GM12878 (cell line): ENCODE results near the gene BCL2L13. TPM values are rescaled to one million over a fixed set of nuclear protein-coding genes. Genes with fewer than 3 reads are reported as not detected.

Source experiments
- ATAC-seq: fragments of 200-7000 bp; cut with Tn5 transposase; 3 replicates; pipeline ENCODE4 v1.9.1; 2020; ENCODE audit warnings: mild to moderate bottlenecking, moderate library complexity
- BruUV-seq: library from RNA; stranded (reverse); fragments of 400-500 nt; replicated peaks from 2 replicates; lab custom pipeline; 2021; lab: Mats Ljungman, UMichigan
- CTCF ChIA-PET: fragments of 300-600 bp; sonication (Branson Sonifier 250); formaldehyde crosslinking; extraction: SDS; loops from one replicate; lab custom pipeline; 2021; ENCODE audit warnings: inconsistent platforms; lab: Yijun Ruan, JAX
- POLR2A ChIA-PET: fragments of 350-600 bp; formaldehyde crosslinking; extraction: SDS; loops from one replicate; lab custom pipeline; 2021; ENCODE audit warnings: inconsistent platforms; lab: Charles Lee
- RAD21 ChIA-PET: fragments of 300-600 bp; sonication (Branson Sonifier 250); formaldehyde crosslinking; loops from one replicate; lab custom pipeline; 2023; ENCODE audit warnings: antibody characterized with exemption; ENCODE audit not compliant: unreplicated experiment; lab: Charles Lee
- SMC1A ChIA-PET: fragments of 300-600 bp; sonication (Branson Sonifier 250); formaldehyde crosslinking; loops from one replicate; lab custom pipeline; 2023; ENCODE audit not compliant: unreplicated experiment, uncharacterized antibody; lab: Charles Lee
- DNase-seq: peaks from one replicate; pipeline ENCODE4 v3.0.0-alpha.2; 2011; ENCODE audit warnings: low read depth, low spot score
- FAIRE-seq: peaks from 3 replicates; lab custom pipeline; 2011; peaks lifted over from hg19 to GRCh38; lab: Jason Lieb, UNC
- H2AFZ ChIP-seq: 2 replicates; pipeline ENCODE4 v1.6.0; 2011; ENCODE audit warnings: low read depth, low read length, control low read depth; ENCODE audit not compliant: control insufficient read depth
- H3K27ac ChIP-seq: 2 replicates; pipeline ENCODE4 v1.5.1; 2011; ENCODE audit warnings: control low read depth; ENCODE audit not compliant: control insufficient read depth, insufficient read depth
- H3K27me3 ChIP-seq, 2 experiments: replicated peaks in 1 of 2; 2 replicates each; pipeline versions ENCODE4 v1.6.0 to v1.6.1; 2011; ENCODE audit warnings: low read length in 1 of 2; ENCODE audit not compliant: control insufficient read depth in 2 of 2, insufficient read depth in 2 of 2
- H3K36me3 ChIP-seq, 2 experiments: 2 replicates each; pipeline ENCODE4 v1.5.1; 2011; ENCODE audit warnings: low read length in 1 of 2; ENCODE audit not compliant: control insufficient read depth in 2 of 2, insufficient read depth in 2 of 2
- H3K4me1 ChIP-seq: 2 replicates; pipeline ENCODE4 v1.6.1; 2011; ENCODE audit warnings: mild to moderate bottlenecking, low read length, moderate library complexity, mixed read lengths; ENCODE audit not compliant: control insufficient read depth, insufficient read depth
- H3K4me2 ChIP-seq: 2 replicates; pipeline ENCODE4 v1.6.0; 2011; ENCODE audit warnings: control low read depth; ENCODE audit not compliant: control insufficient read depth, insufficient read depth
- H3K4me3 ChIP-seq: fragments of 200-600 bp; sonication (generic); 2 replicates; pipeline ENCODE4 v1.5.1; 2016
- H3K79me2 ChIP-seq: 2 replicates; pipeline ENCODE4 v1.6.0; 2011; ENCODE audit warnings: low read length; ENCODE audit not compliant: control insufficient read depth, insufficient read depth
- H3K9ac ChIP-seq: 2 replicates; pipeline ENCODE4 v1.8.0; 2011; ENCODE audit warnings: low read length, control low read depth, mixed read lengths; ENCODE audit not compliant: control insufficient read depth, insufficient read depth
- H3K9me3 ChIP-seq: replicated peaks from 3 replicates; pipeline ENCODE4 v1.5.1; 2011; ENCODE audit warnings: mild to moderate bottlenecking, low read length; ENCODE audit not compliant: control insufficient read depth, insufficient read depth
- H4K20me1 ChIP-seq: 2 replicates; pipeline ENCODE4 v1.6.0; 2011; ENCODE audit not compliant: control insufficient read depth, insufficient read depth
- BCLAF1 ChIP-seq: fragments of 450-650 bp; IDR thresholded peaks from 2 replicates; pipeline ENCODE4 v1.6.1; 2017; ENCODE audit warnings: antibody characterized with exemption, mild to moderate bottlenecking, moderate library complexity
- CTCF ChIP-seq, 3 experiments: IDR thresholded peaks in 2 of 3; conservative IDR thresholded peaks in 1 of 3; 2 replicates each; pipeline ENCODE4 v1.5.1; 2011; ENCODE audit warnings: low read depth in 3 of 3, low read length in 3 of 3, mild to moderate bottlenecking in 3 of 3, control low read depth in 2 of 3, moderate library complexity in 2 of 3, inconsistent platforms in 1 of 3, mixed read lengths in 1 of 3; ENCODE audit not compliant: control insufficient read depth in 2 of 3, insufficient read depth in 1 of 3; ENCODE audit errors: extremely low read depth in 1 of 3
- POLR2A ChIP-seq: IDR thresholded peaks from 2 replicates; pipeline ENCODE4 v1.6.1; 2011; ENCODE audit warnings: low read depth, mild to moderate bottlenecking, low read length
- WGBS: methylation state at CpG from one replicate; pipeline ENCODE4 v1.1.6; 2016; ENCODE audit warnings: low lambda C conversion rate; ENCODE audit not compliant: insufficient replicate concordance, insufficient coverage; ENCODE audit errors: missing lambda C conversion rate; 5-methylcytosine and 5-hydroxymethylcytosine counted together
- in situ Hi-C: fragments of 300-500 bp; cut with MboI; formaldehyde crosslinking; loops from 9 replicates; pipeline ENCODE4 v1.14.3; 2018; ENCODE audit warnings: mixed read lengths
- intact Hi-C: fragments of 100-400 bp; cut with micrococcal nuclease; formaldehyde crosslinking; loops from one replicate; pipeline ENCODE4 v1.14.2; 2022; ENCODE audit not compliant: unreplicated experiment
- polyA plus RNA-seq, 11 experiments: library from polyadenylated mRNA; depleted of rRNA in 4 of 11; unstranded in 6 of 11; stranded (reverse) in 5 of 11; fragments of >200 nt; fragmentation: Nextera tagmentation in 4 of 11; fragmentation: Illumina TruSeq in 1 of 11; extraction: Ambion mirVana in 4 of 11; extraction: Trizol in 1 of 11; gene quantifications; 1 replicate in 1 of 11; 2 replicates in 10 of 11; pipeline versions ENCODE4 v1.2.1 to v1.2.3, GENCODE V29; 2011 to 2016; ENCODE audit warnings: inconsistent platforms in 2 of 11, missing spikeins in 2 of 11, low read depth in 1 of 11
- total RNA-seq, 4 experiments: library from RNA; depleted of rRNA in 3 of 4; stranded (reverse); fragments of >200 nt in 3 of 4; fragmentation: Illumina TruSeq in 1 of 4; extraction: Trizol in 1 of 4; gene quantifications; 2 replicates each; pipeline versions ENCODE4 v1.2.1 to v1.2.3, GENCODE V29; 2013 to 2021

Gene BCL2L13
- total and polyA plus RNA-seq, 10 of the 15 experiments (the other 5 are each of a cell fraction or from before 2014, with no cell fraction given): 18.6 to 30.6 (median 28.2) TPM

- ChIA-PET POLR2A (interaction anchor here (1.7 to 3.6 kb wide), 2 partner anchors 9 to 27 kb away, joined by 6 to 32 read pairs; no protein-coding TSS in a partner anchor), SMC1A (interaction anchor here (1.1 to 2.6 kb wide), 8 partner anchors 13 to 304 kb away, joined by 3 to 10 read pairs (median 8); no protein-coding TSS in a partner anchor), RAD21 (interaction anchor here (0.6 to 6.1 kb wide), 14 partner anchors 8 to 304 kb away, joined by 3 to 29 read pairs (median 4); no protein-coding TSS in a partner anchor), CTCF (interaction anchor here (0.6 to 5.1 kb wide), 12 partner anchors 8 to 333 kb away, joined by 3 to 47 read pairs (median 4); no protein-coding TSS in a partner anchor)
- in situ Hi-C loops: no loop called here
- peak overlapping the region; percentile 84 for H3K9ac ChIP-seq
- peaks cover 0 to 6% of the 10 kb centered on the region in 2 experiments; a peak in 2 of 4 replicates for H3K36me3 ChIP-seq
- H3K9me3 ChIP-seq: no peaks in the 10 kb centered on the region
- H3K27ac ChIP-seq: peak overlapping the region; percentile 69
- peak; percentile 3 for ATAC-seq
- no peak overlapping the region for H2AFZ ChIP-seq
- H4K20me1 ChIP-seq: peaks cover 12% of the 10 kb centered on the region; the same call in 1 of the 2 replicates
- FAIRE-seq: peak; percentile 54
- H3K4me2 ChIP-seq: peak overlapping the region; percentile 70
- BruUV-seq: TSS peak; percentile 55
- DNase-seq: no peak
- intact Hi-C loops: loop anchor here (10.0 kb wide), 1 partner anchor 222 kb away; no protein-coding TSS in a partner anchor
- peak overlapping the region; percentile 83 for H3K4me3 ChIP-seq
- no peaks in the 10 kb centered on the region for H3K27me3 ChIP-seq
- WGBS: 58% methylated on average over 20 of the region's 21 CpGs
- TF ChIP-seq BCLAF1: no peak
- TF ChIP-seq POLR2A: peak; percentile 3; the same call in 1 of the 2 replicates
- TF ChIP-seq CTCF (IDR thresholded peaks at IDR 0.05 in 2 of 3, conservative IDR thresholded peaks at IDR 0.05 in 1 of 3; ENCODE audit: control insufficient read depth in 2 of 3, extremely low read depth in 1 of 3, insufficient read depth in 1 of 3, low read depth in 3 of 3, low read length in 3 of 3): peak in 1 of 3 experiments; percentile 23; a peak in 1 of 6 replicates
- H3K79me2 ChIP-seq: peaks cover 61% of the 10 kb centered on the region
- H3K4me1 ChIP-seq: peaks cover 51% of the 10 kb centered on the region
Observed at GRCh38 chr22:17772249-17772957, 133.8 kb downstream of the BCL2L13 start.
